ENCODE measurements around the gene STK32C.

- TF ChIP-seq CTCF (IDR thresholded peaks at IDR 0.05; ENCODE audit: poor library complexity, severe bottlenecking) (no peak), EZH2 (IDR thresholded peaks at IDR 0.05; ENCODE audit: borderline replicate concordance, insufficient read depth, low read length, poor library complexity, severe bottlenecking) (no peak), REST (IDR thresholded peaks at IDR 0.05; ENCODE audit: borderline replicate concordance) (no peak), POLR2AphosphoS5 (IDR thresholded peaks at IDR 0.05) (no peak), SMC3 (conservative IDR thresholded peaks at IDR 0.05; ENCODE audit: poor library complexity) (no peak), TAF1 (IDR thresholded peaks at IDR 0.05; ENCODE audit: low read depth) (no peak), RAD21 (conservative IDR thresholded peaks at IDR 0.05) (no peak), EP300 (conservative IDR thresholded peaks at IDR 0.05; ENCODE audit: poor library complexity, severe bottlenecking) (no peak)
Measured at GRCh38 chr10:132237396-132237795, 70.4 kb downstream of the STK32C start.

All from neural cell (in vitro differentiated cells).